GM18873 (cell line): ENCODE data around the gene NET1.

Experiments
- ATAC-seq: cut with Tn5 transposase; IDR thresholded peaks from one replicate; pipeline ENCODE4 v1.9.1; 2021; ENCODE audit warnings: mild to moderate bottlenecking, moderate library complexity, moderate number of reproducible peaks; ENCODE audit not compliant: unreplicated experiment, low FRiP score

The NET1 gene

GRCh38 chr10:5497289-5497688, 84.9 kb downstream of the NET1 start:
- ATAC-seq: no peak

GRCh38 chr10:5497948-5498730, 85.8 kb downstream of the NET1 start:
- ATAC-seq: no peak

GRCh38 chr10:5498791-5499492, 86.6 kb downstream of the NET1 start:
- ATAC-seq: no peak

GRCh38 chr10:5499493-5500140, 87.3 kb downstream of the NET1 start, which contains the start of gene CALML5:
Gene CALML5, minus strand, starts transcription at chr10:5499570. Its CDS starts 132 bp downstream, at chr10:5499438.
- no peak for ATAC-seq

GRCh38 chr10:5500162-5500670, 87.9 kb downstream of the NET1 start:
- no peak for ATAC-seq

GRCh38 chr10:5500910-5501309, 88.6 kb downstream of the NET1 start:
- no peak for ATAC-seq

- no peak for ATAC-seq
Measured at GRCh38 chr10:5502061-5502521, 89.7 kb downstream of the NET1 start.

GRCh38 chr10:5502571-5503476, 90.5 kb downstream of the NET1 start:
- ATAC-seq: no peak

- no peak for ATAC-seq
Measured at GRCh38 chr10:5503477-5503835, 91.1 kb downstream of the NET1 start.

GRCh38 chr10:5504146-5505072, 92.1 kb downstream of the NET1 start:
- no peak for ATAC-seq

- ATAC-seq: no peak
Measured at GRCh38 chr10:5506246-5506645, 93.9 kb downstream of the NET1 start.

GRCh38 chr10:5506751-5507648, 94.6 kb downstream of the NET1 start:
- ATAC-seq: no peak

GRCh38 chr10:5507649-5508131, 95.3 kb downstream of the NET1 start:
- no peak for ATAC-seq

- no peak for ATAC-seq
Measured at GRCh38 chr10:5508161-5508604, 95.8 kb downstream of the NET1 start.
